GM18867 (cell line): Measurements from ENCODE around the gene ELOVL1.

Source experiments
- ATAC-seq: cut with Tn5 transposase; IDR thresholded peaks from one replicate; pipeline ENCODE4 v1.9.1; 2021; ENCODE audit warnings: mild to moderate bottlenecking, moderate library complexity; ENCODE audit not compliant: unreplicated experiment

Gene ELOVL1

DNA sequence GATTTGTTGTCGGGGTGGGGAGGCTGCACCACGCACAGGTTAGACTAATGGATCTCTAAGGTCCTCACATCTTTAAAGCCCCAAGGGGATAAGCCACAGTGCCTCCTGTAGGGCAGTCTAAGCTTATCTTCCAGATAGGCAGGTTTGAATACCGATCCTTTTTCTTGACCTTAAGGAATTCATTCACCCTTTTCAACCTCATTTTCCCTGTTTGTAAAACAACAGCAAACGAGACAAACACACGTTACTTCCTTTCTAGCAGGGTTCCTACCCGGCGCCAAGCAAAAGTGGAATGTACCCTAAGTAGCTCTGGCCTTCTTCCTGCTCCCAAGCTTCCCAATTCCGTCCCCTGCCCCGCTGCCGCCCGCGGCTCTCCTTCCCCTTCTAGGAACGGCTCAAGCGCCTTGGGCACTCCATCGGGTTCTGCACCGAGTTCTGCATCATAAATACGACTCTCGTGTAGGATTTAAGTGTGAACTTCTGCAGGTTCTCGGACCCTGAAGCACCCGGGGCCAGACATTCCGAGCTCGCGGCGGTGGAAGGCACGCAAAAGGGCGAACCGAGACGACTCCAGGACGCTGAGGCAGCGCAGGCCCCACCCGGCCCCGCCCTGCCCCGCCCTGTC lies 9.6 kb downstream of the ELOVL1 start:
- peak; percentile 14 for ATAC-seq

DNA sequence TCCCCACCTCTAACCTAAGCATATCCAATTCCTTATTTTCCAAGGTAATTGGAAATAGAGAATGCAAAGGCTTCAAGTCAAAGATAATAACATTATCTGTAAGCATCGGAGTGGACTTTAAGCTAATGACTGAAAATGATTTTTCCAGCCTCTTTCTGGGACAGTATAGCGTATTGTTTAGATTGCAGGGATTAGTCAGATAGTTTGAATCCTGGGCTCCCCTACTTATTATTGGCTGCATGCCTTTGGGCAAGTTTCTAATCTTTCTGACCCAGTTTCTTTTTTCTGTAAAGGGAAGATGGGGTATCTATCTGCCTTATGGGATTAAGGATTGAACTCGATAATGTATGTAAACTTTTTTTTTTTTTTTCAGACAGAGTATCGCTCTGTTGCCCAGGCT lies 10.6 kb downstream of the ELOVL1 start:
- ATAC-seq = no peak

DNA sequence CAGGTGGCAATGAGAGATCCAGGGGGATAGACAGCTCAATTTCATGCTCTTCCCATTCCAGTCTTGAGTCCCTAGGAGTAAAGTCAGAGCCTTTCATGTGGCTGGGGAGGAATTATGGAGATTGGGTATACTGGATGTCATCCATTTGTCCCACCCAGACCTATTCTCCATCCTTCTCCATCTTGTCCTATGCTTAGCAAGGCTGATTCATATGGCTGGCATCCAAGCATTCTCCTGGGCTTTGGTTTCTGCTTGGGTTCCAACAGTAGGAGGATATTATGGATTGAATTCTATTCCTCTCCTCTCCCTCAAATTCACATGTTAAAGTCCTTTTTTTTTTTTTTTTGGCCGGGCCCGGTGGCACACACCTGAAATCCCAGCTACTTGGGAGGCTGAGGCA lies 12.9 kb downstream of the ELOVL1 start:
- ATAC-seq = no peak

DNA sequence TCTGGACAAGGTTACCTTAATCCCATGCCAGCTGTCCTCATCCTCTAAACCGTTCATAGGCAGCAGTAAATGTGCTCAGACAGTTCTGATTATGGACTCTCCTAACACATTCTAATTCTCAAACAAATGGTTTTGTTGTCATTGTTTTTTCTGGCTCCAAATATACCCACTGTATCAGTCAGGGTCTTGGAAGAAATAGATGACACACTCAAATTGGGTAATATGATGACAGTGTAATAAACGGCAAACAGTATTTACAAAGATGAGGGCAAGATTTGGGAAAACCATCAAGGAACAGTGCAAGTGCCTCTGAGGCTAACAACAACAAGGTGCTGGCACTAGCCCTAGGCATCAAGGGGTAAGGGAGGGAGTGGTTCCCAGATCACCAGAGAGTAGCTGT lies 13.3 kb downstream of the ELOVL1 start:
- ATAC-seq = no peak

DNA sequence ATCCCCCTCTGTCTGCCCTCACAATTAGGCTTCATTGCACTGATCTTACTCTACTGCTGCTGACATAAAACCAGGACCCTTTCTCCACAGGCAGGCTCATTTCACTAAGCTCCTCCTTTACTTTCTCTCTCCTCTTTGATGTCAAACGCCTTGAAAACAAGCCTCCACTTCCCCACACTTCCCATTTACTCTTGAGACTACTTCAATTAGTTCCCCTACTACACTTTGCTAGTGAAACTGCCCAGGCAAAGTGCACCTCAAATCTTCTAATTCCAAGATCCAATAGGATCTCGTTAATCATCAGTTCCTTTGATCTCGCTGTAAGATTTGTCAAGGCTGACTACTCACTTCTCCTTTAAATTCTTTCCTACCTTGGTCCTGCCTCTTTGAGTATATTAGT lies 14.9 kb downstream of the ELOVL1 start:
- no peak for ATAC-seq

DNA sequence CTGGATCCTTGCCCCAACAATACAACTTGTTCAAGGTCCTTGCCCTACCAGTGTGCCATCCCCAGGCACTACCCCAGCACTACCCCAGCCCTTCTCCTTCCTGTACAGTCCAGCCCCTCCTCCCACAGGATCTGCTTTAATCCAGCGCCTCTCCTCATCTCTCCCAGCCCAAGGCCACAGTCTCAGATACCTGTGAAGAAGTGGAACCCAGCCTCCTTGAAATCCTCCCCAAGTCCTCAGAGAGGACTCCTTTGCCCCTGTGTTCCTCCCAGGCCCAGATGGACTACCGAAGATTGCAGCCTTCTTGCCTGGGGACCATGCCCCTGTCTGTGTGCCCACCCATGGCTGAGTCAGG lies 15.5 kb downstream of the ELOVL1 start:
- no peak for ATAC-seq

DNA sequence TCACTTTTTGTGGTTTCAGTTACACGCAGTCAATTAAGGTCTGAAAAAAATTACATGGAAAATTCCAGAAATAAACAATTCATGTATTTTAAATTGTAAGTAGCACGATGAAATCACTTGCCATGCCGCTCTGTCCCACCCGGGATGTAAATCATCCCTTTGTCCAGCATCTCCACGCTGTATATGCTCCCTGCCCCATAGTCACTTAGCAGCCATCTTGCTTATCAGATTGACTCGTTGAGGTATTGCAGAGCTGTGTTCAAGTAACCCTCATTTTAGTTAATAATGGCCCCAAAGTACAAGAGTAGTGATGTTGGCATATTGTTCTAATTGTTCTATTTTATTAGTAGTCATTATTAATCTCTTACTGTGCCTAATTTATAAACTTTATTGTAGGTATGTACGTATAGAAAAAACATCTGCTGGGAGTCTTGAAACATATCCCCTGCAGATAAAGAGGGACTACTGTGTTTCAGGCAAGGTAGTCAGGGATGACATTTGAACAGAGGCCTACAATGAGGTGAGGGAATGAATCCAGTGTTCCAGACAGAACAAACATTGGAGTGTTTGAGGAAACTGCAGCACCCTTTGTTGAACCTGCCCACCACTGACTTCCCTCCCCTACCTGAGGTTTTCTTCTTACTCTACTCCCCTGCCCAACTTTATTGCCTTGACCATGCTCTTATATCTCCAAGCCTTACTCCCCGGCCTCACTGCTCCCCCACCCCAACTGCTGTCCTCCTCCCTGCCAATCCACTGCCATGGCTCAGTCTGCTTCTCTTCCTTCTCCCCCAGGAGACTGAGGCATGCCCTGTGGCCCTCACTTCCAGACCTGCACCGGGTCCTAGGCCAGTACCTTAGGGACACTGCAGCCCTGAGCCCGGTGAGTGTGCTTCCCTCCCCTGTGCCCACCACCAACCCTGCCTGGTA lies 16.1 kb downstream of the ELOVL1 start:
- ATAC-seq = no peak

DNA sequence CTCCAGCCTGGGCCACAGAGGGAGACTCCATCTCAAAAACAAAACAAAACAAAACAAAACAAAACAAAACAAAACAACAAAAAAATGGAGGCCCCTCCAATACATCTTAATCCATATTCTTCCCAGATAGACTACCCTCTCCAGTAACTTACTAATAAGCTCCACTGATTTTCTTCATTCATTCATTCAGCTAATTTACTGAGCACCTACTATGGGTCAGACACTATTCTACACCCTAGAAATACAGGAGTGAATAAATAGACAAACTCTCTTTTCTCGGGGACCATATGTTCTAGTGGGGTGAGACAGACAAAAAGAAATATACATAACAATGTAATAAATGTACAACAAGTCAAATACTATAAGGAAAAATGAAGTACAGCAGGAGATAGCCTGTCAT lies 16.8 kb downstream of the ELOVL1 start:
- no peak for ATAC-seq

DNA sequence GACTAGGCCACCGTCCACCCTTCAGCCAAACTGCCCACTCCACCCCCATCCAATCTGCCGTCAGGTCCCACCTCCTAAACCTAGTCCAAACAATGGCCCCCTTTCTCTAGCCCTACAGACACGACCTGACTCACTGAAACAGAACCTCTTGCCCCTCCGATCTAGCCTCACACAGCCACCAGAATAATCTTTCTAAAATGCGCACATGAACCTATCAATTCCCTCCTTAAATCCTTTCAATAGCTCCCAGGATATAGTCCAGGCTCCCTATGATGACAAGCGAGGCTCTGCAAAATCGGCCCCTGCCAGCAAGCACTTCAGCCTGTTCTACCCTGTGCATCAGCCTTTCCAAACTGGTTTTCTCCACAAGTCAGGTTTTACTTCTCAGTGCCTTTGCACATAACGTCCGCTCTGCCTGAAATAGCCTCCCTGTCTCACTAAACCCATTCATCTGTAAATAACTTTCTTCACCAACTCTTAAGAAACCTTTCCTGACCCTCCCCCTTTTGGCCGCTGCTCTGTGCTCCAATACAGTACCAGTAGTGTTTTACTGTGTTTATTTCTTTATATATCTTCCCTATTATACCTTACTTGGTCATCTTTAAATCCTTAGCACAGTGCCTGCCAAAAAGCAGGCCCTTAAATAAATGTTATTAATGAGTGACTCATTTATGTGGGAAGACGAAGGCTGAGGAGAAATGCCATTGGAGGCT lies 18.1 kb downstream of the ELOVL1 start:
- no peak for ATAC-seq

DNA sequence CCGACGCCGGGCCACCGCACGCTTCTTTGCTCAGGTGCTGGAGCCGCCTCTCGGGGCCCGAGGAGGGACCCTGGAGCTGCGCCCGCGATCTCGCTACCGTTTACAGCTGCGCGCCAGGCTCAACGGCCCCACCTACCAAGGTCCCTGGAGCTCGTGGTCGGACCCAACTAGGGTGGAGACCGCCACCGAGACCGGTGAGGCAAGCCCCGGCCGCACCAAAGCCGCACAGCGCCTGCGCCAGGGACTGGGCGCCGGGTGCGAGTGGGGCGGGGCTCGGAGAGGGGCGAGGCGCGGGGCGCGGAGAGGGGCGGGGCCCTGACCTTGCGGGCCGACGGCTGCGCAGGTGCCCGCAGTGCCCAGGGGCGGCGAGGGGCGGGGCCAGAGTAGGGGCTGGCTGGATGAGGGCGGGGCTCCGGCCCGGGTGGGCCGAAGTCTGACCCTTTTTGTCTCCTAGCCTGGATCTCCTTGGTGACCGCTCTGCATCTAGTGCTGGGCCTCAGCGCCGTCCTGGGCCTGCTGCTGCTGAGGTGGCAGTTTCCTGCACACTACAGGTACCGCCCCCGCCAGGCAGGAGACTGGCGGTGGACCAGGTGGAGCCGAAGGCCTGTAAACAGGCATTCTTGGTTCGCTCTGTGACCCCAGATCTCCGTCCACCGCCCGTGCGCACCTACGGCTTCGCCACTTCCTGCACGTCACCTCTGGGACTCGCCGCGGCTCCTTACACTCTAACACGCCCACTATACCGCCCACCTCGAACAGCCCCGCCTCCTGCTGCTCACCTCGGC lies 18.8 kb downstream of the ELOVL1 start:
- ATAC-seq = no peak

DNA sequence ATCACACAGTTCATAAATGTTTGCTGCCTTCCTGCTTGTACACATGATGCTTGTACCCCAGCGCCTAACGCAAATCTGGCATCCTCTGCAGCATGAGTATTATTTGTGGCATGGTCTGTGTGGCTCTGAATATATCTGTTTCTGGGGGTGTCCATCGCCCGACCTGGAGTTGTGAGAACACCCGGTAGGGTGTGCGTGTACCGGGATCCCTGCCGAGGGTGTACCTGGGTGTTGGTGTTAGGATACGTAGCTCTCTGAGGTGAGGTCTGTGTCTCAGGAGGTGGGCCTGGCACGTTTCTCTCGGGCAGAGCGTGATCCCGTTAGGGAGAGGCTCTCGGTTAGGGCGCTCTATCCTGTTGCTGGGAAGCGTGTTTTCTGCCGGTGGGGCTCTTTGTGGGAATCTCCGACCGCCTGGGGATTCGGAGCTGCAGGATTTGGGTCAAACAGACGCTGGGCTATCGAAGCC lies 19.4 kb downstream of the ELOVL1 start:
- ATAC-seq = no peak

DNA sequence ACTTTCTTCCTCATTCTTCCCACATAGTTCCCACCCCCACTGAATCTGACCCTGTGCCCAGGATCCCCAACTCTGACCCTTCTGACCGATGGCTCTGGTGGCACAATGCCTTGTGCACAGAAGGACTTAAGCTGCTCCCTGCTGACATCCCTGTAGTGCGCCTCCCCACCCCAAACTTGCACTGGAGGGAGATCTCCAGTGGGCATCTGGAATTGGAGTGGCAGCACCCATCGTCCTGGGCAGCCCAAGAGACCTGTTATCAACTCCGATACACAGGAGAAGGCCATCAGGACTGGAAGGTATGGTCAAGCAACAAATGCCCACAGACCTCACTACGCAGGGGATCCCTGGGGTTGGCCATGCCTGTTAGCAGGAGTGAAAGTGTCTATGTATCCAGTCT lies 21.2 kb downstream of the ELOVL1 start:
- no peak for ATAC-seq

DNA sequence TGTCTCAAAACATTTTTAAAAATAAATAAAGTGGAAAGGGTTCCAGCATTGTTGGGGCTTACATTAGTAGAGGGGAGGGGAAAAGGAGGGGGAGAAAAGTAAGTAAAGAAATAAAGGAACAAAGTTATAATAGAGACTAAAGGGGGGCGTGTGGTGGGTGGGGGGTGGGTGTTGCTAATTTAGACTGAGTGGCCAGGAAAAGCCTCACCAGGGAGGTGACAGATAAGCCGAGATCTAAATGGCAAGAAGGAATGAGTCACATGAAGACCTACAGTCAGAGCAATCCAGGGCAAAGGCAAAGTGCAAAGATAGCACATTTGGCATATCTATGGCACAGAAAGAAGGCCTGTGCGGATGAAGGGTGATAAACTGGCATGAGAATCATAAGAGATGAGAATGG lies 22.7 kb downstream of the ELOVL1 start:
- no peak for ATAC-seq

DNA sequence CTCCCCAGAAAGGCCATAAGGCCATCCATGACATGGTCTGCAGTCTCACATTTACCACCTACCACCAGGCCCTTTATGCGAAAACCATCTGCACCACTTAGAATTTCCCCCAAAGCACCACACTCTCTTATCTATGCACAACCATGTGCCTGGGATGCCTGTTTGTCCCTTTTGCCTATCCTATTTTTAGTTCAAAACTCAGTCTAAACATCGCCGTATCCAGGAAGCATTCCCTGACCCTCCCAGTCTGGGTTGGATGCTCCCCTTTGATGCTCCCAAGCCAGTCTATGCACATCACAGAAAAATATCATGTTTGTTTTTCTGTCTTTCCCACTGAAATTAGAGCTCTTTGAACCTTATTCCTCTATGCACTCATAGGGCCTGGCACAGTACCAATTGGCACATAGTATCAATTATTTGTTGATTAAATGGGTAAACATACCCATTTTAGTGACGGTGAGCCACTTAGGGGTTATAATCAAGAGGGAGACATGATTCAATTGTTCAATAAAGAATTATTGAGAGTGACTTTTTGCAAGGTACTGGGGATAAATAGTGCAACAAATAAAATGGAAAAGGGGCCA lies 23.5 kb downstream of the ELOVL1 start:
- no peak for ATAC-seq

DNA sequence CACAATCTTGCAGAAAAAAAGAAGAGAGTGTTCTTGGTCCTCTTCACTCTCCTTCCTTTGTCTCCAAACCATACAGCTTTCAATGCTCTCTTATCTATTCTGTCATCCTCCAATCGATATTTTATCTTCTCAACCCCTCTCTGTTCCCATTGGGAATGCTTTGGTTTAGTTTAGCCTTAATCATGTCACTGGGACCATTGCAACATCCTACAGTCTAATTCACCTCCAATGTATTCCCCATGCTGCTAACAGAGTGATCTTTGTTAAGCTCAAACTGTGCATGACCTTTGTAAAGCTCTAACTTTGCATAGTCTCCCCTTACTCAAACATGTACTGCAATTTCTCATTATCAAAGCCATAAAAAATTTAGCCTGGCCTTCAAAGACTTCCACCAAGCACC lies 27.3 kb downstream of the ELOVL1 start:
- no peak for ATAC-seq

DNA sequence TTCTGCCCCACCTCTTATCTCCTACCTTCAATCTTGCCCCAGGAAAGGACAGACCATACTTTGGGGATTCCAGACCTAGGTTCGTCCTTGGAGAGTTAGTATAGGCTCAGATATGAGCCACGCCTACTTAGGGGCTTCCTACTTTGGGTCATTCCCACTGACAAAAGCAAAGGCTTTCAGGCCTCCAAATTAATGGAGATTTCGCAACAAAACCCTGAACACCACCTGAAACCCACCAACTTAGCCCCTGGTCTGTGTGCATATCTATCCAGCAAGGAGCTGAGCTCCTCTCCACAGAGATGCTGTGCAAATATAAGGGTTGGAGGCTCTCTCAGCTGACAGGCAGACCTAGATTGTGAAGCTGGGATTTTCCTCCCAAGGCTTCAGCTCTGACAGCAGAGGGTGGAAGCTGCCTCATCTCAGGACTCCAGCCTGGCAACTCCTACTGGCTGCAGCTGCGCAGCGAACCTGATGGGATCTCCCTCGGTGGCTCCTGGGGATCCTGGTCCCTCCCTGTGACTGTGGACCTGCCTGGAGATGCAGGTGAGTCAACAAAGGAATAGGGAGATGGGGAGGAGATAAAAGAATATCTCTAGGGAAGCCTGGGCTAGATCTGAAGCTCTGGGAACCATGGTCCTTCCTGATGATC lies 28.1 kb downstream of the ELOVL1 start:
- no peak for ATAC-seq

DNA sequence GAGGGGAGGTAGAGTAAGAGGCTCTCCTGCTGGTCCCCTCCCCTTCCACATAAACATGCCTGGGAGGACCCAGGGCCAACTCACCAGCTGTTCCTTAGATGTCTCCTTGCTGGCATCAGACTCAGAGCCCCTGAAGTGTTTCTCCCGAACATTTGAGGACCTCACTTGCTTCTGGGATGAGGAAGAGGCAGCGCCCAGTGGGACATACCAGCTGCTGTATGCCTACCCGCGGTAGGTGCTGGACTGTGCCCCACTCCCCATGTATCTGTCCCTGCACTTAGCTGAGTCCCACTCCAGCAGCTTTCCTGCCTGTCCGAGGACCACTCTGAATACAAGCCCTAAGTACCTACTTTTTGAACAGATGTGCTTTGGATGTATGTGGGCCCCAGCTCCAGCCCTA lies 29.8 kb downstream of the ELOVL1 start:
- ATAC-seq = no peak

DNA sequence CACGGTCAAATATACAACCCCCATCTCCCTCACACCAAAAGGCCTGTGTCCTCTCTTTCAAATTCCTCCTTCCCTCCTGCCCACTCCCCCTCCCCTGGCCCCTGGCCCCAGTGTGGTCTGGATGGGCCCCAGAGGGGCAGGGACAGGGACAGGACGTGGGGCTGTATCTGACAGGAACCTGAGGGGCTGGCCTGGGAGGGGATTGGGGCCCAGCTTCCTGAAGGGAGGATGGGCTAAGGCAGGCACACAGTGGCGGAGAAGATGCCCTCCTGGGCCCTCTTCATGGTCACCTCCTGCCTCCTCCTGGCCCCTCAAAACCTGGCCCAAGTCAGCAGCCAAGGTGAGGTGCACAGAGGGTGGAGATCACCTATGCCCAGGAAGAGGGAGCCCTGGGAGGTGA lies 30.2 kb downstream of the ELOVL1 start, which contains the start of gene MPL:
Gene MPL, plus strand, starts transcription at position 231 of the 400 bp plus-strand sequence. Its CDS starts 31 bp downstream, at position 262.
- no peak for ATAC-seq

DNA sequence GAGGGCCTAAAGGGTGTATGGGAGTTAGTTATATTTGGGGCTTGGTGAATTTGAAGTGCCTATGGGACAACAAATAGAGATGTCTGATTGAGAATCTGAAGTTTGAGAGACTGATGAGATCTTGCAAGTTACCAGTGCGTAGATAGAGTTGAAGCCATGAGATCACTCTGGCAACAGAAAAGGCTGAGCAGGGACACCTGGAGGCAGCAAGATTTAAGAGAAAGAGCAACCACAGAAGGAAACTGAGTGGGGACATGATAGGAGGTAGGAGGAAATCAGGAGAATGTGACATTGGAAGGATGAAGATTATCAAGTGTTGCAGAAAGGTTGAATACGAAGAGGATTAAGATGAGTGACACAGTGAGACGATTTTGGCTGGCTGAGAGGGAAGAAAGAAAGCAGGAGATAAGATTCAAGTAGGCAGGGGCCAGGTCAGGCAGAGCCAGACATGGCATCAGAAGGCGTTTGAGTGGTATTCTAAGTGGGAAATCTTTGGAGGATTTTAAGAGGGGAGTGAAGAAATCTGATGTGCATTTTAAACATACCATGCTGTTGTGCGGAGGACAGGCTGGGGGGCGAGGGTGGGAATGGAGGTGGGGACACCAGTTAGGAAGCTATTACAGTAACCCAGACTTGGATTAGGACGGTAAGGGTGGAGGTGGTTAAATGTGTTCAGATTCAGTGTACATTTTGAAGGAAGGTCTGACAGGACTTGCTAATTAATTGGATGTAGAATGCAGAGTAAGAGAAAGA lies 33.2 kb downstream of the ELOVL1 start:
- ATAC-seq = no peak
